Gastrocnemius medialis (tissue), 4 donors: ENCODE measurements around the gene MAML2. TPM values are rescaled to one million over a fixed set of nuclear protein-coding genes. Genes with fewer than 3 reads are reported as not detected.

Experiments used
- ATAC-seq, 2 donors: fragments of 150-250 bp; one replicate each; pipeline ENCODE4 v1.9.1; 2016
- DNase-seq, 2 donors: peaks; one replicate each; pipeline ENCODE4 v3.0.0-alpha.2; 2019
- H3K27ac ChIP-seq, 4 donors: fragments of 200-600 bp; sonication (generic); 1 replicate in 1 of 4; 2 replicates in 3 of 4; pipeline ENCODE4 v1.5.1; 2016 to 2018; ENCODE audit warnings: mild to moderate bottlenecking in 2 of 4, moderate library complexity in 1 of 4
- H3K27me3 ChIP-seq, 3 donors: fragments of 200-600 bp; sonication (generic) in 2 of 3; 1 replicate in 1 of 3; 2 replicates in 2 of 3; pipeline versions ENCODE4 v1.5.1 to v1.6.0; 2016 to 2019; ENCODE audit warnings: mild to moderate bottlenecking in 1 of 3, moderate library complexity in 1 of 3
- H3K36me3 ChIP-seq, 2 donors: fragments of 200-600 bp; sonication (generic) in 1 of 2; one replicate each; pipeline ENCODE4 v1.5.1; 2017 to 2018
- H3K4me1 ChIP-seq, 2 donors: fragments of 200-600 bp; sonication (generic) in 1 of 2; one replicate each; pipeline ENCODE4 v1.5.1; 2016 to 2017; ENCODE audit warnings: mild to moderate bottlenecking in 2 of 2
- H3K4me3 ChIP-seq, 4 donors: fragments of 200-600 bp; sonication (generic) in 3 of 4; 1 replicate in 1 of 4; 2 replicates in 3 of 4; pipeline ENCODE4 v1.5.1; 2016 to 2019; ENCODE audit warnings: mild to moderate bottlenecking in 2 of 4
- H3K9me3 ChIP-seq, 3 donors: fragments of 200-600 bp; sonication (generic) in 2 of 3; 1 replicate in 1 of 3; 2 replicates in 2 of 3; pipeline ENCODE4 v1.5.1; 2016 to 2019
- POLR2A ChIP-seq, 2 donors: fragments of 450-650 bp; IDR thresholded peaks; one replicate each; pipeline ENCODE4 v1.6.1; 2017; ENCODE audit warnings: antibody characterized with exemption in 2 of 2, mild to moderate bottlenecking in 2 of 2, moderate library complexity in 2 of 2
- in situ Hi-C, 4 donors: fragments of 200-750 bp; cut with MboI; loops; one replicate each; pipeline versions ENCODE4 v1.15.0 to v1.8.0; 2017; ENCODE audit warnings: low sequenced_read_pairs in 4 of 4
- intact Hi-C: fragments of 100-400 bp; cut with DNase I; formaldehyde crosslinking; loops from one replicate; pipeline ENCODE4 v1.15.1; 2023; ENCODE audit warnings: low total_unique reads
- total RNA-seq, 4 donors: library from RNA; depleted of rRNA; stranded (reverse); fragments of >200 nt; gene quantifications; one replicate each; pipeline versions ENCODE4 v1.1.0 to v1.2.3, GENCODE V29; 2016
- TF ChIP-seq, protein P1 (sequence below), 5 experiments: fragments of 450-650 bp in 3 of 5; fragments of 200-600 bp in 2 of 5; sonication (generic) in 2 of 5; IDR thresholded peaks in 4 of 5; conservative IDR thresholded peaks in 1 of 5; 1 replicate in 4 of 5; 2 replicates in 1 of 5; pipeline ENCODE4 v1.5.1; 2016 to 2019; ENCODE audit warnings: antibody characterized with exemption in 5 of 5, mild to moderate bottlenecking in 3 of 5, moderate library complexity in 3 of 5

Gene MAML2
- total RNA-seq, 4 donors from 2014 or later: 4.1 to 6.3 (median 4.8) TPM

DNA sequence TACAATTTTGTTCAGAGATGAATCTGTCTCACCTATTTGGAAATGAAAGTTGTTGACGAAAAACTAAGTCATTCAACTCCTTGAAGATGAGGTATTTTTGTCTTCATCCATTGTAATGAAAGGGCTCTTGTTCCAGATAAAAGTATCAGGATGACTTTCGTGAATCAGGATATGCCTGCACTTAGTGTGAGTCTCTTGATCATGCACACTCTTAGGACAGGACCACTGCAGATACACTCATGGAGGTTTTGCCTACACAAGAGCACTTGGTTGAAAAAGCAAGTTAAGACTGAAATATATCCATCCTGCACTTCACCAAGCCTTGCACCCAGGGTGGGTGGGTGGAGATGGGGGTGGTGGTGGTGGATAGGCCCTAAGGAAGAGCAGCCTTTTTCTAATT is 298.2 kb downstream of the MAML2 start:
- intact Hi-C loops (no loop called here), in situ Hi-C loops (no loop called here)
- DNase-seq: no peak
- H3K9me3 ChIP-seq: no peaks in the 10 kb centered on the region
- TF ChIP-seq, protein P1, sequence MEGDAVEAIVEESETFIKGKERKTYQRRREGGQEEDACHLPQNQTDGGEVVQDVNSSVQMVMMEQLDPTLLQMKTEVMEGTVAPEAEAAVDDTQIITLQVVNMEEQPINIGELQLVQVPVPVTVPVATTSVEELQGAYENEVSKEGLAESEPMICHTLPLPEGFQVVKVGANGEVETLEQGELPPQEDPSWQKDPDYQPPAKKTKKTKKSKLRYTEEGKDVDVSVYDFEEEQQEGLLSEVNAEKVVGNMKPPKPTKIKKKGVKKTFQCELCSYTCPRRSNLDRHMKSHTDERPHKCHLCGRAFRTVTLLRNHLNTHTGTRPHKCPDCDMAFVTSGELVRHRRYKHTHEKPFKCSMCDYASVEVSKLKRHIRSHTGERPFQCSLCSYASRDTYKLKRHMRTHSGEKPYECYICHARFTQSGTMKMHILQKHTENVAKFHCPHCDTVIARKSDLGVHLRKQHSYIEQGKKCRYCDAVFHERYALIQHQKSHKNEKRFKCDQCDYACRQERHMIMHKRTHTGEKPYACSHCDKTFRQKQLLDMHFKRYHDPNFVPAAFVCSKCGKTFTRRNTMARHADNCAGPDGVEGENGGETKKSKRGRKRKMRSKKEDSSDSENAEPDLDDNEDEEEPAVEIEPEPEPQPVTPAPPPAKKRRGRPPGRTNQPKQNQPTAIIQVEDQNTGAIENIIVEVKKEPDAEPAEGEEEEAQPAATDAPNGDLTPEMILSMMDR (IDR thresholded peaks at IDR 0.05 in 4 of 5, conservative IDR thresholded peaks at IDR 0.05 in 1 of 5): no peak
- no peak for TF ChIP-seq POLR2A (IDR thresholded peaks at IDR 0.05)
- no peak overlapping the region for H3K27ac ChIP-seq
- no peak for ATAC-seq
- H3K4me3 ChIP-seq: no peak overlapping the region
- H3K27me3 ChIP-seq: no peaks in the 10 kb centered on the region
- peaks cover 3 to 8% of the 10 kb centered on the region in 2 donors for H3K4me1 ChIP-seq
- no peaks in the 10 kb centered on the region for H3K36me3 ChIP-seq

DNA sequence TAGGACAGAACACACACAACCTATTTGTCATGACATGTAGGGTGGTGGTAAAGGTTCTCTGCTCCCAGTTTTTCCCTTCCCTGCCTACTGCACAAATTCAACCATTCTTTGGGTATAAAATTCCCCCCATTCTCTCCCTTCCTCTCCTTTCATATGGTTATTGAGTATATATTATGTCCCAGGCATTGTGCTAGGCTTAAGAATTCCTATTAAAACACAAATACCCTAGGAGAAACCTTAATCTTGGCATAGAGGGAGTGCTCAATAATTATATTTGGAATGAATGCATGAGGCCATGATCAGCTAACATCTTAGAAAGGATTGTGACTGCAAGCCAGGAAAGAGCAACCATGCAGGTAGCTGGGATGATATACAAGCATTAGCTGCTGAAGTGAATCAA is 298.7 kb downstream of the MAML2 start:
- Histone ChIP-seq H3K9me3 (no peaks in the 10 kb centered on the region), H3K27ac (no peak overlapping the region), H3K4me3 (no peak overlapping the region), H3K36me3 (no peaks in the 10 kb centered on the region), H3K4me1 (peaks cover 3 to 8% of the 10 kb centered on the region in 2 donors), H3K27me3 (no peaks in the 10 kb centered on the region)
- intact Hi-C loops (no loop called here), in situ Hi-C loops (no loop called here)
- DNase-seq: no peak
- ATAC-seq: no peak
- no peak for TF ChIP-seq POLR2A (IDR thresholded peaks at IDR 0.05)
- TF ChIP-seq, protein P1 (IDR thresholded peaks at IDR 0.05 in 4 of 5, conservative IDR thresholded peaks at IDR 0.05 in 1 of 5): no peak

GRCh38 chr11:96043291-96043690 is 299.7 kb downstream of the MAML2 start:
- no peak for DNase-seq
- Histone ChIP-seq H3K4me3 (no peak overlapping the region), H3K9me3 (no peaks in the 10 kb centered on the region), H3K36me3 (no peaks in the 10 kb centered on the region), H3K27ac (no peak overlapping the region), H3K4me1 (peaks cover 3 to 8% of the 10 kb centered on the region in 2 donors), H3K27me3 (no peaks in the 10 kb centered on the region)
- TF ChIP-seq, protein P1 (IDR thresholded peaks at IDR 0.05 in 4 of 5, conservative IDR thresholded peaks at IDR 0.05 in 1 of 5): no peak
- no peak for TF ChIP-seq POLR2A (IDR thresholded peaks at IDR 0.05)
- intact Hi-C loops: no loop called here
- no peak for ATAC-seq
- in situ Hi-C loops: no loop called here

DNA sequence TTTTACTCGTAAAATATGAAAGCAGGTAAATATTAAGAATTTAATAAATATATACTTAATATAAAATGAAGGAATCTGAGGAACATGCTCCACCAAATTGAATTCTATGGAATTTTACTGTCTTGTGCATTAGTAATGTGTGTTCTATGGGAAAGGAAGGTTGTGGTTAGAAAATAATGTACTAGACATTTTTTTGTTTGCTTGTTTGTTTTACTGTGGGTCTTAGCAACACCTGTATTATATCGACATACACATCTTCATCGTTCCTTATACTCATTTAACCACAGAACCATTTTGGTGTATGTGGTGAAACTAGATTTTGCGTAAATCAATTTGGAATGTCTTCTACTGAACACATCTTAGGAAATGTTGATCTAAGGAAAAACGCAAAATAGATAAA is 304.9 kb downstream of the MAML2 start:
- in situ Hi-C loops (no loop called here), intact Hi-C loops (no loop called here)
- TF ChIP-seq POLR2A (IDR thresholded peaks at IDR 0.05): no peak
- TF ChIP-seq, protein P1 (IDR thresholded peaks at IDR 0.05 in 4 of 5, conservative IDR thresholded peaks at IDR 0.05 in 1 of 5): no peak

GRCh38 chr11:96037405-96037949 is 305.5 kb downstream of the MAML2 start:
- in situ Hi-C loops: no loop called here
- Histone ChIP-seq H3K4me3 (peak overlapping the region in 1 of 4 donors; percentile 29), H3K27me3 (no peaks in the 10 kb centered on the region), H3K4me1 (peaks cover 12 to 13% of the 10 kb centered on the region in 2 donors), H3K27ac (no peak overlapping the region), H3K36me3 (no peaks in the 10 kb centered on the region), H3K9me3 (no peaks in the 10 kb centered on the region)
- no peak for TF ChIP-seq POLR2A (IDR thresholded peaks at IDR 0.05)
- intact Hi-C loops: no loop called here
- DNase-seq: no peak
- peak in 1 of 2 donors; percentile 23 for ATAC-seq

More for the DNA sequence above, 304.9 kb downstream of the MAML2 start:
- H3K27ac ChIP-seq: no peak overlapping the region
- H3K36me3 ChIP-seq: no peaks in the 10 kb centered on the region
- H3K4me1 ChIP-seq: peaks cover 12 to 13% of the 10 kb centered on the region in 2 donors
- no peaks in the 10 kb centered on the region for H3K9me3 ChIP-seq
- H3K4me3 ChIP-seq: no peak overlapping the region
- H3K27me3 ChIP-seq: no peaks in the 10 kb centered on the region
- DNase-seq: no peak
- no peak for ATAC-seq
